ENCODE measurements around the gene NQO2. TPM values are rescaled to one million over a fixed set of nuclear protein-coding genes. Genes with fewer than 3 reads are reported as not detected.
A peak's percentile ranks its signal among the peaks of the same experiment; 100 is the strongest.

The NQO2 gene
- polyA plus RNA-seq, 1 of the 3 experiments (the other 2 are of a cell fraction) = 19.2 TPM

DNA sequence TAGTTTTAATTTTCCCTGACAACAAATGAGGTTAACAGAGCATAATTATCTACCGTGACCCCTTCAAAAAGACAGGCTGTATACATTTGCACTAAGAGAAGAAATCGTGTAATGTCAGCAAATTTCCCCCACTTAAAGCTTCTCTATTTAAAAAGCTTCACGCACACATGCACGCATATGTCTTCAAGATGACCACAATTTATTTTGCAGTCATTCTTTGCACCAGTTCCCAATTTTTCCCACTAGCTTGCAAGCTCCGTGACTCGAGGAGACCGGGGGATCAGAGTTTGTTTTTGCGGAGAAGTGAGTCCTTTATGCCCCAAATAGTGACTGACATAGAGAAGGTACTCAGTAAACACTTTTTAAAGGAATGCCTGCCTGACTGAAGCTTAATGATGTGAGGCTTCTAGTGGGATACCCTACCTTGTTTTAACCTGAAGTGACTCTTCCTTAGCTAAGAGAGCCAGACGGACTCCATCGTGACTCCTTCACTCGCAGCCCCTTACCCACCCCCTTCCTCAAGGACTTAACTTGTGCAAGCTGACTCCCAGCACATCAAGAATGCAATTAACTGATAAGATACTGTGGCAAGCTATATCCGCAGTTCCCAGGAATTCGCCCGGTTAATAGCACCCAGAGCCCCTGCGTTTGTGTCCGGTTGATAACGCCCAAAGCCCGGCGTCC is 9.3 kb upstream of the NQO2 start:
- Histone ChIP-seq H3K27ac (ENCODE audit: low read depth in 2 of 2, low read length in 1 of 2) (peak overlapping the region; percentile 98 to 99), H3K36me3 (replicated peaks in 1 of 2; ENCODE audit: control insufficient read depth in 1 of 2, insufficient read depth in 2 of 2, low read length in 1 of 2) (no peaks in the 10 kb centered on the region), H2AFZ (ENCODE audit: low read depth) (peak overlapping the region; percentile 90), H3K9me2 (no peaks in the 10 kb centered on the region), H3K4me2 (peak overlapping the region; percentile 90), H3K9ac (peak overlapping the region; percentile 98), H3K4me1 (ENCODE audit: control insufficient read depth in 1 of 2, insufficient read depth in 2 of 2, low read depth in 1 of 2, low read length in 1 of 2) (peaks cover 18 to 19% of the 10 kb centered on the region in 2 experiments), H4K20me1 (ENCODE audit: insufficient read depth) (no peaks in the 10 kb centered on the region), H3K79me2 (ENCODE audit: insufficient read depth) (peaks cover 5% of the 10 kb centered on the region; the same call in 1 of the 2 replicates), H3F3A (replicated peaks; ENCODE audit: insufficient read depth) (peaks cover 29% of the 10 kb centered on the region), H3K9me3 (no peaks in the 10 kb centered on the region), H3K27me3 (ENCODE audit: insufficient read depth) (no peaks in the 10 kb centered on the region), H3K4me3 (ENCODE audit: low read depth in 2 of 2, low read length in 1 of 2) (peak overlapping the region; percentile 66 to 81)
- 22% methylated on average over 19 of the region's 19 CpGs for WGBS (ENCODE audit: low lambda C conversion rate)
- no peak for DNase-seq
- CTCF ChIA-PET = interaction anchor here (0.9 to 5.1 kb wide), 18 partner anchors 11 to 222 kb away, joined by 3 to 88 read pairs (median 6); partner anchors contain the start of gene SERPINB6
- TF ChIP-seq, protein P1, sequence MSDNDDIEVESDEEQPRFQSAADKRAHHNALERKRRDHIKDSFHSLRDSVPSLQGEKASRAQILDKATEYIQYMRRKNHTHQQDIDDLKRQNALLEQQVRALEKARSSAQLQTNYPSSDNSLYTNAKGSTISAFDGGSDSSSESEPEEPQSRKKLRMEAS (IDR thresholded peaks at IDR 0.05; ENCODE audit: low read depth) = 0 out of 2 replicates have a peak, but pooled peaks have one; percentile 19
- TF ChIP-seq TCF12 (IDR thresholded peaks at IDR 0.05) = no peak
- POLR2A ChIA-PET = interaction anchor here (0.7 to 4.5 kb wide), 11 partner anchors 9 to 1145 kb away, joined by 3 to 38 read pairs (median 14); partner anchors contain the start of genes ECI2, NQO2, RIPK1 and SERPINB6

DNA sequence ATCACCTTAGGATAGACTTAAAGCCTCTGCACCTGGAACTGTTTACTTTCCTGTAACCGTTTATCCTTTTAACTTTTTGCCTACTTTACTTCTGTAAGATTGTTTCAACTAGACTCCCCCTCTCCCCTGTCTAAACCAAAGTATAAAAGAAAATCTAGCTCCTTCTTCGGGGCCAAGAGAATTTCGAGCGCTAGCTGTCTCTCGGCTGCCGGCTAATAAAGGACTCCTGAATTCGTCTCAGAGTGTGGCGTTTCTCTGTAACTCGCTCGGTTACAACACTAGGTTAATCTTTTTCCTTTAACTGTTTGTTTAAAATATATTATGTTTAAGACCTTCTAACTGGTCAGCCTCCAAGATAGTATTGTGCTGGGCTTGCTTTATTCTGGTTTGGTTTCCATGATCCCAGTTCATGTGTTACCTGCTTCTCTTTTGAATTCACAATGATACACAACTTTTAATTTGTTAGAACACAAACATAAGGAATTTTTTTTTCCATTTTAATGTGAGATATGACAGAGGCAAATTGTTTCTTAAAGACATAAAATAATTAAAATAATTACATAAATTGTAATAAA is 8.7 kb upstream of the NQO2 start:
- Histone ChIP-seq H3F3A (replicated peaks; ENCODE audit: insufficient read depth) (peaks cover 29% of the 10 kb centered on the region), H3K4me3 (ENCODE audit: low read depth in 2 of 2, low read length in 1 of 2) (peak overlapping the region; percentile 66 to 81), H3K4me2 (peak overlapping the region; percentile 90), H3K36me3 (replicated peaks in 1 of 2; ENCODE audit: control insufficient read depth in 1 of 2, insufficient read depth in 2 of 2, low read length in 1 of 2) (no peaks in the 10 kb centered on the region), H3K4me1 (ENCODE audit: control insufficient read depth in 1 of 2, insufficient read depth in 2 of 2, low read depth in 1 of 2, low read length in 1 of 2) (peaks cover 18 to 19% of the 10 kb centered on the region in 2 experiments), H2AFZ (ENCODE audit: low read depth) (peak overlapping the region; percentile 90), H3K79me2 (ENCODE audit: insufficient read depth) (peaks cover 5% of the 10 kb centered on the region; the same call in 1 of the 2 replicates), H3K27me3 (ENCODE audit: insufficient read depth) (no peaks in the 10 kb centered on the region), H3K9ac (peak overlapping the region; percentile 98), H3K9me3 (no peaks in the 10 kb centered on the region), H4K20me1 (ENCODE audit: insufficient read depth) (no peaks in the 10 kb centered on the region), H3K27ac (ENCODE audit: low read depth in 2 of 2, low read length in 1 of 2) (peak overlapping the region; percentile 98 to 99), H3K9me2 (no peaks in the 10 kb centered on the region)
- no peak for DNase-seq
- ChIA-PET CTCF (interaction anchor here (0.9 to 5.1 kb wide), 12 partner anchors 19 to 222 kb away, joined by 3 to 88 read pairs (median 7); partner anchors contain the start of gene SERPINB6), POLR2A (interaction anchor here (0.7 to 4.5 kb wide), 9 partner anchors 8 to 1144 kb away, joined by 3 to 38 read pairs (median 14); partner anchors contain the start of genes ECI2, NQO2, RIPK1 and SERPINB6)
- WGBS (ENCODE audit: low lambda C conversion rate) = 62% methylated on average over 10 of the region's 10 CpGs
- TF ChIP-seq TAF1 (IDR thresholded peaks at IDR 0.05; ENCODE audit: borderline replicate concordance, low read depth, low read length) (0 out of 2 replicates have a peak, but pooled peaks have one; percentile 14), RXRA (IDR thresholded peaks at IDR 0.05; ENCODE audit: borderline replicate concordance, low read depth) (no peak)

DNA sequence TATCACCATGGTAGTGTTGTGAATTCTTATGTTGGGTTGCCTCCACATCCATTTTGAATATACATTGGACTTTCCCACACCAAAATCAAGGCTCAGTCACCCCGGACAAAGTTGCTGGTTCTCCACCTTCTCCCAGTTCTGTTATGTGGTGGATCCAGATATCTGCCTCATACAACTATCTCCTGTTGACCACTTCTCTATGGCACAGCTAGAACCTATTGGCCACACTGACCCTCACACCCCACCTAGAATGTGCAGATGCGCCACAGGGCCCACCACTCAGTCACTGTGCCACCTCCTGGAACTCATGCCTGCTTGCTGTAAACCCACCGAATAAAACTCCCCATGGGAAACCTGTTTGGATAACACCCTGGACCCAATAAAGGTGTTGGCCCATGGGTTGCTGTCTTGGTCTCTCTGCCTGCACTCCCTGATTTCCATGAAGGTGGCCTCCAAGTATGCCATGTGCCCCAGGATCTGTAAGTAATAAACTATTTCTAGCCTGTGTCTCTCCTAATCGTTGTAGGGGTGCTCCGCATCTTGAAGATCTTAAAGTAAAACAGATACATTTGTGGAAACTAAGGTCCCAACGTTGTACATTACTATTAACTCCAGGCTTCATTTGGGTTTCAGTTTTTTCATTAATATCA is 7.2 kb upstream of the NQO2 start:
- ChIA-PET CTCF (interaction anchor here (0.6 to 1.0 kb wide), 3 partner anchors 15 to 281 kb away, joined by 3 read pairs; no protein-coding TSS in a partner anchor), POLR2A (no interaction called here)
- TF ChIP-seq RCOR1 (IDR thresholded peaks at IDR 0.05; ENCODE audit: low read length) = no peak
- no peak for TF ChIP-seq MXI1 (IDR thresholded peaks at IDR 0.05; ENCODE audit: low read depth, low read length)
- no peak for TF ChIP-seq JUND (IDR thresholded peaks at IDR 0.05)
- TF ChIP-seq FOXJ3 (CRISPR knock-in tag; IDR thresholded peaks at IDR 0.05) = no peak
- TF ChIP-seq FOXM1 (IDR thresholded peaks at IDR 0.05; ENCODE audit: low read depth) = no peak
- Histone ChIP-seq H3K9me2 (no peaks in the 10 kb centered on the region), H3K4me2 (no peak overlapping the region), H3K9ac (no peak overlapping the region), H4K20me1 (ENCODE audit: insufficient read depth) (no peaks in the 10 kb centered on the region), H3K4me3 (ENCODE audit: low read depth in 2 of 2, low read length in 1 of 2) (no peak overlapping the region), H3F3A (replicated peaks; ENCODE audit: insufficient read depth) (peaks cover 15% of the 10 kb centered on the region), H3K27me3 (ENCODE audit: insufficient read depth) (no peaks in the 10 kb centered on the region), H3K79me2 (ENCODE audit: insufficient read depth) (peaks cover 5% of the 10 kb centered on the region; the same call in 1 of the 2 replicates), H3K4me1 (ENCODE audit: control insufficient read depth in 1 of 2, insufficient read depth in 2 of 2, low read depth in 1 of 2, low read length in 1 of 2) (peaks cover 8 to 10% of the 10 kb centered on the region in 2 experiments), H3K36me3 (replicated peaks in 1 of 2; ENCODE audit: control insufficient read depth in 1 of 2, insufficient read depth in 2 of 2, low read length in 1 of 2) (no peaks in the 10 kb centered on the region), H3K9me3 (no peaks in the 10 kb centered on the region), H2AFZ (ENCODE audit: low read depth) (no peak overlapping the region), H3K27ac (ENCODE audit: low read depth in 2 of 2, low read length in 1 of 2) (no peak overlapping the region)
- 79% methylated on average over 6 of the region's 6 CpGs for WGBS (ENCODE audit: low lambda C conversion rate)
- DNase-seq = no peak
